ENCODE results near the gene TMEM205.

GRCh38 chr19:11377756-11378155, 31.7 kb upstream of the TMEM205 start:
- no peak for TF ChIP-seq CTCF (IDR thresholded peaks at IDR 0.05)
- no peak for TF ChIP-seq POLR2A (IDR thresholded peaks at IDR 0.05)
